H1 (cell line): Measurements from ENCODE around the gene FOXF1.

ENCODE experiments used
- BCL11A ChIP-seq, 2 experiments: IDR thresholded peaks; one replicate each; pipeline ENCODE4 v1.6.1; 2011; ENCODE audit warnings: low read depth in 2 of 2, low read length in 2 of 2, mild to moderate bottlenecking in 2 of 2
- BRCA1 ChIP-seq: IDR thresholded peaks from 2 replicates; pipeline ENCODE4 v1.6.1; 2012; ENCODE audit warnings: low read depth, low read length, improper control_type of control experiment
- CHD2 ChIP-seq: IDR thresholded peaks from 2 replicates; pipeline ENCODE4 v1.6.1; 2012; ENCODE audit warnings: low read length, improper control_type of control experiment
- NRF1 ChIP-seq: IDR thresholded peaks from 2 replicates; pipeline ENCODE4 v1.6.1; 2011; ENCODE audit warnings: mild to moderate bottlenecking, low read depth, low read length, improper control_type of control experiment
- POLR2A ChIP-seq, 2 experiments: IDR thresholded peaks; 1 replicate in 1 of 2; 2 replicates in 1 of 2; pipeline ENCODE4 v1.6.1; 2011; ENCODE audit warnings: low read depth in 2 of 2, low read length in 2 of 2, mild to moderate bottlenecking in 2 of 2; ENCODE audit errors: control extremely low read depth in 1 of 2
- POLR2AphosphoS5 ChIP-seq: IDR thresholded peaks from 2 replicates; pipeline ENCODE4 v1.6.1; 2011; ENCODE audit warnings: low read depth, low read length
- TCF12 ChIP-seq: IDR thresholded peaks from 2 replicates; pipeline ENCODE4 v1.6.1; 2011; ENCODE audit warnings: low read depth, mild to moderate bottlenecking, low read length
- ZNF274 ChIP-seq: IDR thresholded peaks from 2 replicates; pipeline ENCODE4 v1.7.0; 2012; ENCODE audit warnings: low read length, borderline replicate concordance; ENCODE audit errors: extremely low read depth
- TF ChIP-seq, protein P1 (sequence below), 3 experiments: IDR thresholded peaks; 1 replicate in 2 of 3; 2 replicates in 1 of 3; pipeline versions ENCODE4 v1.5.1 to v1.6.1; 2011; ENCODE audit warnings: low read length in 3 of 3, mild to moderate bottlenecking in 3 of 3, inconsistent platforms in 2 of 3, low read depth in 1 of 3, moderate library complexity in 1 of 3; ENCODE audit not compliant: insufficient read depth in 1 of 3; ENCODE audit errors: control extremely low read depth in 1 of 3
- TF ChIP-seq, protein P2 (sequence below): IDR thresholded peaks from 2 replicates; pipeline ENCODE4 v1.6.1; 2012; ENCODE audit warnings: inconsistent platforms

DNA sequence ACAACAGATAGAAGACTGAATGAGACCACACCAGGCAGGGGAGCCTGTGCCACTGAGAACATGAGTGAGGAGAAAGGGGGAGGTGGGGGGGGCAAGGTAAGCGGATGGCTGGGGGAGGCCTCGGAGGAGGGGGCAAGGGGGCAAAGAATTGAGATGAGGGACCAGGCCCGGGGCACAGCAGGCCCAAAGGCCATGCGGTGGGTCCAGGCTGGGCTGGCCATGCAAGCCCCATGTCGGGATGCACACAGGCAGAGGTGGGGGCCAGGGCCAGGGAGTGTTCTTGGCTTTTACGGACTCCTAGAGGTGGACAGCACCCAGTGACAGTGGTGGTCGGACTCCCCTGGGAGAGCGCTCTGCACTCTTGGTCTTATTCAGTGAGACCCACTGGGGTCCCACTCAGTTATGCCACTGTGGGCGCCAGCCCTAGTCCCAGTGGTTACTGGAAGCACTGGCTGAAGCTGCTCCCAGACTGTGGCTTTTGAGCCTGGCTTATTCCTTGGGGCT is 49.5 kb downstream of the FOXF1 start:
- TF ChIP-seq, protein P1, sequence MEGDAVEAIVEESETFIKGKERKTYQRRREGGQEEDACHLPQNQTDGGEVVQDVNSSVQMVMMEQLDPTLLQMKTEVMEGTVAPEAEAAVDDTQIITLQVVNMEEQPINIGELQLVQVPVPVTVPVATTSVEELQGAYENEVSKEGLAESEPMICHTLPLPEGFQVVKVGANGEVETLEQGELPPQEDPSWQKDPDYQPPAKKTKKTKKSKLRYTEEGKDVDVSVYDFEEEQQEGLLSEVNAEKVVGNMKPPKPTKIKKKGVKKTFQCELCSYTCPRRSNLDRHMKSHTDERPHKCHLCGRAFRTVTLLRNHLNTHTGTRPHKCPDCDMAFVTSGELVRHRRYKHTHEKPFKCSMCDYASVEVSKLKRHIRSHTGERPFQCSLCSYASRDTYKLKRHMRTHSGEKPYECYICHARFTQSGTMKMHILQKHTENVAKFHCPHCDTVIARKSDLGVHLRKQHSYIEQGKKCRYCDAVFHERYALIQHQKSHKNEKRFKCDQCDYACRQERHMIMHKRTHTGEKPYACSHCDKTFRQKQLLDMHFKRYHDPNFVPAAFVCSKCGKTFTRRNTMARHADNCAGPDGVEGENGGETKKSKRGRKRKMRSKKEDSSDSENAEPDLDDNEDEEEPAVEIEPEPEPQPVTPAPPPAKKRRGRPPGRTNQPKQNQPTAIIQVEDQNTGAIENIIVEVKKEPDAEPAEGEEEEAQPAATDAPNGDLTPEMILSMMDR (IDR thresholded peaks at IDR 0.05; ENCODE audit: control extremely low read depth in 1 of 3, insufficient read depth in 1 of 3, low read depth in 1 of 3, low read length in 3 of 3): no peak
- TF ChIP-seq TCF12 (no peak), BCL11A (IDR thresholded peaks at IDR 0.05; ENCODE audit: low read depth in 2 of 2, low read length in 2 of 2) (no peak), CHD2 (no peak), ZNF274 (no peak), POLR2A (IDR thresholded peaks at IDR 0.05; ENCODE audit: control extremely low read depth in 1 of 2, low read depth in 2 of 2, low read length in 2 of 2) (no peak), POLR2AphosphoS5 (no peak), BRCA1 (no peak), NRF1 (no peak)
- TF ChIP-seq, protein P2, sequence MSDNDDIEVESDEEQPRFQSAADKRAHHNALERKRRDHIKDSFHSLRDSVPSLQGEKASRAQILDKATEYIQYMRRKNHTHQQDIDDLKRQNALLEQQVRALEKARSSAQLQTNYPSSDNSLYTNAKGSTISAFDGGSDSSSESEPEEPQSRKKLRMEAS: no peak
